Measurements from ENCODE around the gene GATAD2A. TPM values are rescaled to one million over a fixed set of nuclear protein-coding genes. Genes with fewer than 3 reads are reported as not detected.

GATAD2A gene
- total RNA-seq, 1 donor, result 44.5 TPM

- no peak for TF ChIP-seq CTCF (IDR thresholded peaks at IDR 0.05; ENCODE audit: insufficient read depth, low read depth, low read length)
- H3K4me3 ChIP-seq (ENCODE audit: low read depth, low read length), result peak within 1 kb of the TSS; percentile 95
- no peak for DNase-seq (ENCODE audit: low read depth)
Observed at GRCh38 chr19:19514881-19515641, 109.6 kb downstream of the GATAD2A start, which contains the start of gene TSSK6. Gene TSSK6, minus strand, starts transcription at chr19:19515548. Its CDS starts 121 bp downstream, at chr19:19515427.

- no peak for TF ChIP-seq CTCF (IDR thresholded peaks at IDR 0.05; ENCODE audit: insufficient read depth, low read depth, low read length)
- peak; percentile 93 for DNase-seq (ENCODE audit: low read depth)
- peak within 1 kb of the TSS; percentile 95 for H3K4me3 ChIP-seq (ENCODE audit: low read depth, low read length)
Observed at GRCh38 chr19:19515642-19516519, 110.4 kb downstream of the GATAD2A start, which contains the start of gene NDUFA13. Gene NDUFA13, plus strand, starts transcription at chr19:19516225. Its CDS starts 14 bp downstream, at chr19:19516239.

GRCh38 chr19:19517235-19517619, 111.8 kb downstream of the GATAD2A start:
- no peak for TF ChIP-seq CTCF (IDR thresholded peaks at IDR 0.05; ENCODE audit: insufficient read depth, low read depth, low read length)
- DNase-seq (ENCODE audit: low read depth), result no peak
- H3K4me3 ChIP-seq (ENCODE audit: low read depth, low read length), result peak overlapping the region; percentile 95

- H3K4me3 ChIP-seq (ENCODE audit: low read depth, low read length), result no peak overlapping the region
- DNase-seq (ENCODE audit: low read depth), result no peak
- TF ChIP-seq CTCF (IDR thresholded peaks at IDR 0.05; ENCODE audit: insufficient read depth, low read depth, low read length), result no peak
Observed at GRCh38 chr19:19520989-19521388, 115.5 kb downstream of the GATAD2A start.

GRCh38 chr19:19523177-19523576, 117.7 kb downstream of the GATAD2A start:
- no peak for DNase-seq (ENCODE audit: low read depth)
- TF ChIP-seq CTCF (IDR thresholded peaks at IDR 0.05; ENCODE audit: insufficient read depth, low read depth, low read length), result no peak
- no peak overlapping the region for H3K4me3 ChIP-seq (ENCODE audit: low read depth, low read length)

GRCh38 chr19:19524053-19524452, 118.6 kb downstream of the GATAD2A start:
- no peak overlapping the region for H3K4me3 ChIP-seq (ENCODE audit: low read depth, low read length)
- no peak for TF ChIP-seq CTCF (IDR thresholded peaks at IDR 0.05; ENCODE audit: insufficient read depth, low read depth, low read length)
- no peak for DNase-seq (ENCODE audit: low read depth)

All from fibroblast of villous mesenchyme (primary cell).